ENCODE results near the gene NPY2R. TPM values are rescaled to one million over a fixed set of nuclear protein-coding genes. Genes with fewer than 3 reads are reported as not detected.

The NPY2R gene
- total RNA-seq, 2 donors from 2014 or later = 1.6 to 6.5 TPM

- H3K4me1 ChIP-seq (ENCODE audit: control insufficient read depth in 1 of 2, low read depth in 2 of 2) = no peaks in the 10 kb centered on the region
- ATAC-seq (ENCODE audit: insufficient number of reproducible peaks, low FRiP score, low read depth) (no peak), DNase-seq (ENCODE audit: low spot score) (no peak)
- TF ChIP-seq CTCF (IDR thresholded peaks at IDR 0.05) = no peak
- H3K27me3 ChIP-seq (replicated peaks; ENCODE audit: insufficient read depth) = no peaks in the 10 kb centered on the region
- no peak overlapping the region for H3K27ac ChIP-seq
- no peak overlapping the region for H3K4me3 ChIP-seq
- no peaks in the 10 kb centered on the region for H3K9me3 ChIP-seq
- no peaks in the 10 kb centered on the region for H3K36me3 ChIP-seq
These were observed 10.7 kb upstream of the NPY2R start for GRCh38 chr4:155197757-155198156.

GRCh38 chr4:155207534-155208257 is 740 bp upstream of the NPY2R start:
- peaks cover 5 to 18% of the 10 kb centered on the region in 2 donors for H3K4me1 ChIP-seq (ENCODE audit: control insufficient read depth in 1 of 2, low read depth in 2 of 2)
- H3K4me3 ChIP-seq = peak overlapping the region; percentile 68
- no peaks in the 10 kb centered on the region for H3K36me3 ChIP-seq
- H3K9me3 ChIP-seq = no peaks in the 10 kb centered on the region
- no peak overlapping the region for H3K27ac ChIP-seq
- ATAC-seq (ENCODE audit: insufficient number of reproducible peaks, low FRiP score, low read depth) (no peak), DNase-seq (ENCODE audit: low spot score) (no peak)
- no peaks in the 10 kb centered on the region for H3K27me3 ChIP-seq (replicated peaks; ENCODE audit: insufficient read depth)
- no peak for TF ChIP-seq CTCF (IDR thresholded peaks at IDR 0.05)

GRCh38 chr4:155220025-155220424 is 11.6 kb downstream of the NPY2R start:
- no peak for TF ChIP-seq CTCF (IDR thresholded peaks at IDR 0.05)
- Histone ChIP-seq H3K4me3 (no peak overlapping the region), H3K36me3 (no peaks in the 10 kb centered on the region), H3K4me1 (ENCODE audit: control insufficient read depth in 1 of 2, low read depth in 2 of 2) (no peaks in the 10 kb centered on the region), H3K27me3 (replicated peaks; ENCODE audit: insufficient read depth) (no peaks in the 10 kb centered on the region), H3K27ac (no peak overlapping the region), H3K9me3 (no peaks in the 10 kb centered on the region)
- no peak for DNase-seq (ENCODE audit: low spot score)
- ATAC-seq (ENCODE audit: insufficient number of reproducible peaks, low FRiP score, low read depth) = no peak

- no peak for TF ChIP-seq CTCF (IDR thresholded peaks at IDR 0.05)
These were observed 18.7 kb downstream of the NPY2R start for GRCh38 chr4:155227131-155227530.

GRCh38 chr4:155228713-155229112 is 20.3 kb downstream of the NPY2R start:
- no peak for TF ChIP-seq CTCF (IDR thresholded peaks at IDR 0.05)

More at GRCh38 chr4:155227131-155227530, 18.7 kb downstream of the NPY2R start:
- no peaks in the 10 kb centered on the region for H3K36me3 ChIP-seq
- H3K9me3 ChIP-seq = no peaks in the 10 kb centered on the region
- no peak overlapping the region for H3K27ac ChIP-seq
- no peak overlapping the region for H3K4me3 ChIP-seq
- no peak for DNase-seq (ENCODE audit: low spot score)
- no peak for ATAC-seq (ENCODE audit: insufficient number of reproducible peaks, low FRiP score, low read depth)
- no peaks in the 10 kb centered on the region for H3K27me3 ChIP-seq (replicated peaks; ENCODE audit: insufficient read depth)
- H3K4me1 ChIP-seq (ENCODE audit: control insufficient read depth in 1 of 2, low read depth in 2 of 2) = no peaks in the 10 kb centered on the region

More at GRCh38 chr4:155228713-155229112, 20.3 kb downstream of the NPY2R start:
- Histone ChIP-seq H3K27me3 (replicated peaks; ENCODE audit: insufficient read depth) (no peaks in the 10 kb centered on the region), H3K27ac (no peak overlapping the region), H3K4me3 (no peak overlapping the region), H3K36me3 (no peaks in the 10 kb centered on the region), H3K9me3 (no peaks in the 10 kb centered on the region), H3K4me1 (ENCODE audit: control insufficient read depth in 1 of 2, low read depth in 2 of 2) (no peaks in the 10 kb centered on the region)
- no peak for DNase-seq (ENCODE audit: low spot score)
- no peak for ATAC-seq (ENCODE audit: insufficient number of reproducible peaks, low FRiP score, low read depth)

All from thoracic aorta (tissue), 2 donors.